Measurements from ENCODE around the gene UMAD1. TPM values are rescaled to one million over a fixed set of nuclear protein-coding genes. Genes with fewer than 3 reads are reported as not detected.
A peak's percentile ranks its signal among the peaks of the same experiment; 100 is the strongest.

The UMAD1 gene
- total and polyA plus RNA-seq, 11 donors = 3.5 to 19.7 (median 15.3) TPM

- Histone ChIP-seq H3K36me3 (no peaks in the 10 kb centered on the region), H3K4me3 (no peak overlapping the region), H3K27me3 (no peaks in the 10 kb centered on the region), H3K4me1 (peaks cover 0 to 24% (median 11%) of the 10 kb centered on the region in 12 donors), H3K9me3 (no peaks in the 10 kb centered on the region), H3K27ac (peak overlapping the region in 2 of 12 donors; percentile 11 to 54)
- DNase-seq (no peak), ATAC-seq (peak in 1 of 4 donors; percentile 49)
- WGBS, 4 donors = 68 to 80% (median 73%) methylated on average over 4 of the region's 4 CpGs
- TF ChIP-seq POLR2A (IDR thresholded peaks at IDR 0.05) (no peak), CTCF (IDR thresholded peaks at IDR 0.05) (no peak)
- intact Hi-C loops (cut with DNase I) = loop anchor here in 1 of 10 donors (5.0 kb wide), 1 partner anchor 35 kb away; no protein-coding TSS in a partner anchor
Measured at GRCh38 chr7:7732621-7733281, 92.2 kb downstream of the UMAD1 start.

- no peak for TF ChIP-seq CTCF (IDR thresholded peaks at IDR 0.05)
- TF ChIP-seq POLR2A (IDR thresholded peaks at IDR 0.05) = no peak
- H3K9me3 ChIP-seq = no peaks in the 10 kb centered on the region
- peaks cover 0 to 29% (median 10%) of the 10 kb centered on the region in 12 donors for H3K4me1 ChIP-seq
- no peaks in the 10 kb centered on the region for H3K27me3 ChIP-seq
- intact Hi-C loops (cut with DNase I) = loop anchor here in 1 of 10 donors (5.0 kb wide), 1 partner anchor 39 kb away; no protein-coding TSS in a partner anchor
- WGBS, 4 donors = 85 to 100% (median 87%) methylated on average over 2 of the region's 2 CpGs
- H3K4me3 ChIP-seq = no peak overlapping the region
- no peak overlapping the region for H3K27ac ChIP-seq
- no peak for DNase-seq
- H3K36me3 ChIP-seq = no peaks in the 10 kb centered on the region
- ATAC-seq = no peak
Measured at GRCh38 chr7:7736671-7737070, 96.1 kb downstream of the UMAD1 start.

DNA sequence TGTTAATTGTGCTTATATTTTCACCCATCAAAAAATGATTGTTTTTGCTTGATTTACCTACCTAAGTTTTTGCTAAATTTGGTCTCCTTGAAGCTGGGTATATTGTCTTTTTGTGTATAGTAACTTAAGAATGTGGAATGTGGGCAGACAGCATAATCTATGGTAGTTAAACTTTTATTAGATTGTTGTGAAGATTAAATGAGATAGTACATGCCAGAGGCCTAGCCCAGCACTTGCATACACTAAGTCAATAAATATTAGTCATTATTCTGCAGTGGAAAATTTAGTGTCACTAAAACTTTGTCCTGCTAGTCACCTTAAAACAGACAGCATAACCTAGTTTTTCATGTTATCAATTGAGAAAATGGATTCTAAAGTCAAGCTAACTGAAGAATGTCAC lies 97.1 kb downstream of the UMAD1 start:
- Histone ChIP-seq H3K27ac (no peak overlapping the region), H3K9me3 (no peaks in the 10 kb centered on the region), H3K36me3 (no peaks in the 10 kb centered on the region), H3K4me1 (peaks cover 0 to 19% (median 4%) of the 10 kb centered on the region in 12 donors), H3K27me3 (no peaks in the 10 kb centered on the region), H3K4me3 (no peak overlapping the region)
- ATAC-seq (no peak), DNase-seq (no peak)
- intact Hi-C loops (cut with DNase I) = loop anchor here in 1 of 10 donors (5.0 kb wide), 1 partner anchor 40 kb away; no protein-coding TSS in a partner anchor
- TF ChIP-seq POLR2A (IDR thresholded peaks at IDR 0.05) = no peak
- TF ChIP-seq CTCF (IDR thresholded peaks at IDR 0.05) = no peak

DNA sequence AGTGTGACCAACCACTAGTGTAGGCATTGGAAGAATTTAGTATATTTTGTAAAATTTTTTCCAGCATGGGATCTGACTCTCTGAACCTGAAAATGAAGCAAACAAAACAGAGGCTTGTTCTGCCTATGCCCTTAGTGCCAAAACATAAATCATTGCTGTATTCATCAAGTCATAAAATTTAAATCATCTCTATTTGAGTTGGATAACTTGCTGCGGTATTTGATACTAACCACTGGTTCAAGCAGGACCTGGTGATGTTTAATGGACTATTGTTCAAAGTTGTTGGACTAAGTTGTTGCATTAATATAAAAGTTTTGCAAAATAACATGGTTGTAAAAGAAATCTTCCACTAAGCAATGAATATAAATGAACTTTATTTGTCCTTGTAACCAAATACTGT lies 97.6 kb downstream of the UMAD1 start:
- no peak overlapping the region for H3K27ac ChIP-seq
- no peaks in the 10 kb centered on the region for H3K9me3 ChIP-seq
- DNase-seq = no peak
- no peaks in the 10 kb centered on the region for H3K36me3 ChIP-seq
- TF ChIP-seq POLR2A (IDR thresholded peaks at IDR 0.05) = no peak
- TF ChIP-seq CTCF (IDR thresholded peaks at IDR 0.05) = no peak
- no peaks in the 10 kb centered on the region for H3K27me3 ChIP-seq
- WGBS, 4 donors = 92 to 97% (median 96%) methylated on average over 1 of the region's 1 CpG
- H3K4me1 ChIP-seq = peaks cover 0 to 18% (median 0%) of the 10 kb centered on the region in 12 donors
- H3K4me3 ChIP-seq = no peak overlapping the region
- ATAC-seq = no peak
- intact Hi-C loops (cut with DNase I) = loop anchor here in 1 of 10 donors (5.0 kb wide), 1 partner anchor 41 kb away; no protein-coding TSS in a partner anchor

Data from heart left ventricle (tissue), 16 donors.